HEK293 (cell line): ENCODE results near the gene TMED4.

Experiments used
- CTCF ChIA-PET: fragments of 350-600 bp; formaldehyde crosslinking; extraction: SDS; loops from one replicate; lab custom pipeline; 2021; ENCODE audit warnings: antibody characterized with exemption; lab: Yijun Ruan, JAX
- POLR2A ChIA-PET: fragments of 300-600 bp; formaldehyde crosslinking; extraction: SDS; loops from one replicate; lab custom pipeline; 2020; ENCODE audit warnings: antibody characterized with exemption, inconsistent platforms; lab: Yijun Ruan, JAX
- H3K27ac ChIP-seq: fragments of 200-500 bp; sonication (Bioruptor generic); 2 replicates; pipeline ENCODE4 v1.5.1; 2014; ENCODE audit warnings: low read depth, low read length, control low read depth, inconsistent platforms; ENCODE audit errors: extremely low read depth
- H3K36me3 ChIP-seq, 2 experiments: fragments of 200-500 bp in 1 of 2; sonication (Bioruptor generic) in 1 of 2; 1 replicate in 1 of 2; 2 replicates in 1 of 2; pipeline ENCODE4 v1.5.1; 2014 to 2017; ENCODE audit warnings: inconsistent platforms in 2 of 2, low read length in 2 of 2; ENCODE audit not compliant: control insufficient read depth in 2 of 2, insufficient read depth in 1 of 2
- H3K4me1 ChIP-seq: fragments of 200-500 bp; sonication (Bioruptor generic); 2 replicates; pipeline ENCODE4 v1.5.1; 2014; ENCODE audit warnings: mild to moderate bottlenecking, low read length, inconsistent platforms; ENCODE audit not compliant: control insufficient read depth, insufficient read depth
- H3K4me3 ChIP-seq: 2 replicates; pipeline ENCODE4 v1.5.1; 2011; ENCODE audit warnings: low read depth, mild to moderate bottlenecking, control low read depth, low read length, moderate library complexity
- H3K9me3 ChIP-seq: fragments of 200-500 bp; sonication (Bioruptor generic); 2 replicates; pipeline ENCODE4 v1.5.1; 2014; ENCODE audit warnings: low read depth, low read length, inconsistent platforms; ENCODE audit not compliant: control insufficient read depth, insufficient read depth
- CTCF ChIP-seq: fragments of 450-650 bp; formaldehyde crosslinking; IDR thresholded peaks from 2 replicates; pipeline ENCODE4 v1.5.1; 2016; ENCODE audit warnings: missing biosample characterization, missing genetic modification characterization
- EGR2 ChIP-seq: fragments of 450-650 bp; formaldehyde crosslinking; IDR thresholded peaks from 2 replicates; pipeline ENCODE4 v1.5.1; 2016; ENCODE audit warnings: low read depth, missing biosample characterization, missing genetic modification characterization
- PRDM1 ChIP-seq: fragments of 450-650 bp; formaldehyde crosslinking; IDR thresholded peaks from 2 replicates; pipeline ENCODE4; 2016; ENCODE audit warnings: missing biosample characterization, missing genetic modification characterization
- SALL2 ChIP-seq: fragments of 450-650 bp; formaldehyde crosslinking; IDR thresholded peaks from 2 replicates; pipeline ENCODE4 v1.5.0; 2017; ENCODE audit warnings: missing biosample characterization, mild to moderate bottlenecking, missing genetic modification characterization, borderline replicate concordance
- TCF7L2 ChIP-seq: IDR thresholded peaks from 2 replicates; pipeline ENCODE4 v1.6.1; 2011; ENCODE audit warnings: low read depth, mild to moderate bottlenecking, inconsistent platforms, low read length, moderate library complexity, borderline replicate concordance
- WT1 ChIP-seq: fragments of 450-650 bp; formaldehyde crosslinking; IDR thresholded peaks from 2 replicates; pipeline ENCODE4 v1.5.1; 2016; ENCODE audit warnings: missing biosample characterization, missing genetic modification characterization
- ZBTB6 ChIP-seq: fragments of 450-650 bp; formaldehyde crosslinking; IDR thresholded peaks from 2 replicates; pipeline ENCODE4 v1.5.1; 2017; ENCODE audit warnings: missing biosample characterization, missing genetic modification characterization
- ZNF121 ChIP-seq: fragments of 450-650 bp; formaldehyde crosslinking; IDR thresholded peaks from 2 replicates; pipeline ENCODE4 v1.5.1; 2016; ENCODE audit warnings: missing biosample characterization, missing genetic modification characterization
- ZNF174 ChIP-seq: fragments of 450-650 bp; formaldehyde crosslinking; IDR thresholded peaks from 2 replicates; pipeline ENCODE4 v1.5.0; 2017; ENCODE audit warnings: missing biosample characterization, mild to moderate bottlenecking, missing genetic modification characterization
- ZNF302 ChIP-seq: fragments of 450-650 bp; formaldehyde crosslinking; IDR thresholded peaks from 2 replicates; pipeline ENCODE4 v1.5.1; 2016; ENCODE audit warnings: missing biosample characterization, missing genetic modification characterization, low read depth
- ZNF335 ChIP-seq: fragments of 450-650 bp; formaldehyde crosslinking; conservative IDR thresholded peaks from 2 replicates; pipeline ENCODE4 v1.5.1; 2016; ENCODE audit warnings: missing biosample characterization, missing genetic modification characterization
- ZNF449 ChIP-seq: fragments of 450-650 bp; formaldehyde crosslinking; IDR thresholded peaks from 2 replicates; pipeline ENCODE4 v1.5.1; 2017; ENCODE audit warnings: missing biosample characterization, mild to moderate bottlenecking, missing genetic modification characterization, moderate library complexity
- ZNF768 ChIP-seq: fragments of 450-650 bp; formaldehyde crosslinking; IDR thresholded peaks from 2 replicates; pipeline ENCODE4 v1.5.1; 2018; ENCODE audit warnings: missing biosample characterization, mild to moderate bottlenecking, missing genetic modification characterization
- ZNF785 ChIP-seq: fragments of 450-650 bp; formaldehyde crosslinking; IDR thresholded peaks from 2 replicates; pipeline ENCODE4 v1.5.1; 2016; ENCODE audit warnings: missing biosample characterization, missing genetic modification characterization

TMED4 gene

GRCh38 chr7:44537442-44537841 lies 44.6 kb downstream of the TMED4 start:
- H3K4me1 ChIP-seq = no peaks in the 10 kb centered on the region
- CTCF ChIA-PET = interaction anchor here (1.1 to 3.2 kb wide), 2 partner anchors 12 to 30 kb away, joined by 3 to 11 read pairs; no protein-coding TSS in a partner anchor
- H3K9me3 ChIP-seq = no peaks in the 10 kb centered on the region
- TF ChIP-seq ZNF768 (tag by site-specific recombination) (peak; percentile 66; the same call in 1 of the 2 replicates), ZNF174 (no peak)
- TF ChIP-seq, all 188 proteins: peak for 1
- H3K4me3 ChIP-seq = no peak overlapping the region
- POLR2A ChIA-PET = no interaction called here
- no peak overlapping the region for H3K27ac ChIP-seq
- H3K36me3 ChIP-seq = no peaks in the 10 kb centered on the region

GRCh38 chr7:44536090-44536489 lies 45.9 kb downstream of the TMED4 start:
- CTCF ChIA-PET = interaction anchor here (0.7 to 3.2 kb wide), 6 partner anchors 9 to 563 kb away, joined by 3 to 27 read pairs (median 4); no protein-coding TSS in a partner anchor
- TF ChIP-seq WT1 (tag by site-specific recombination) (no peak), TCF7L2 (no peak), EGR2 (no peak), ZNF449 (no peak), ZBTB6 (tag by site-specific recombination) (no peak)
- TF ChIP-seq, all 188 proteins: peak for 0
- POLR2A ChIA-PET = no interaction called here
- Histone ChIP-seq H3K27ac (no peak overlapping the region), H3K9me3 (no peaks in the 10 kb centered on the region), H3K4me1 (no peaks in the 10 kb centered on the region), H3K4me3 (no peak overlapping the region), H3K36me3 (no peaks in the 10 kb centered on the region)

- TF ChIP-seq PRDM1 (tag by site-specific recombination) (peak; percentile 81), ZNF335 (tag by site-specific recombination) (no peak), SALL2 (no peak), ZNF121 (tag by site-specific recombination) (peak; percentile 71), ZNF785 (tag by site-specific recombination) (no peak)
- H3K27ac ChIP-seq = no peak overlapping the region
- H3K9me3 ChIP-seq = no peaks in the 10 kb centered on the region
- no peak overlapping the region for H3K4me3 ChIP-seq
- no peaks in the 10 kb centered on the region for H3K4me1 ChIP-seq
- H3K36me3 ChIP-seq = no peaks in the 10 kb centered on the region
- ChIA-PET CTCF (interaction anchor here (0.6 to 3.2 kb wide), 26 partner anchors 7 to 339 kb away, joined by 3 to 27 read pairs (median 6); no protein-coding TSS in a partner anchor), POLR2A (no interaction called here)
Measured at GRCh38 chr7:44535348-44536064, 46.5 kb downstream of the TMED4 start.

- CTCF ChIA-PET = interaction anchor here (0.5 to 3.2 kb wide), 38 partner anchors 8 to 293 kb away, joined by 3 to 27 read pairs (median 4); partner anchors contain the start of gene NUDCD3
Measured at GRCh38 chr7:44534501-44534900, 47.5 kb downstream of the TMED4 start.

More at GRCh38 chr7:44534501-44534900, 47.5 kb downstream of the TMED4 start:
- Histone ChIP-seq H3K4me3 (no peak overlapping the region), H3K9me3 (no peaks in the 10 kb centered on the region), H3K4me1 (no peaks in the 10 kb centered on the region), H3K27ac (no peak overlapping the region), H3K36me3 (no peaks in the 10 kb centered on the region)
- POLR2A ChIA-PET = interaction anchor here (0.5 to 1.0 kb wide), 4 partner anchors 26 to 45 kb away, joined by 3 to 5 read pairs (median 4); partner anchors contain the start of gene DDX56
- no peak for TF ChIP-seq ZNF302 (tag by site-specific recombination)
- TF ChIP-seq CTCF (tag by site-specific recombination) = peak; percentile 57
